ENCODE data around the gene APPL2. TPM values are rescaled to one million over a fixed set of nuclear protein-coding genes. Genes with fewer than 3 reads are reported as not detected.

Gene APPL2
- polyA plus RNA-seq, 3 donors = 6.4 to 19.8 (median 9.0) TPM

DNA sequence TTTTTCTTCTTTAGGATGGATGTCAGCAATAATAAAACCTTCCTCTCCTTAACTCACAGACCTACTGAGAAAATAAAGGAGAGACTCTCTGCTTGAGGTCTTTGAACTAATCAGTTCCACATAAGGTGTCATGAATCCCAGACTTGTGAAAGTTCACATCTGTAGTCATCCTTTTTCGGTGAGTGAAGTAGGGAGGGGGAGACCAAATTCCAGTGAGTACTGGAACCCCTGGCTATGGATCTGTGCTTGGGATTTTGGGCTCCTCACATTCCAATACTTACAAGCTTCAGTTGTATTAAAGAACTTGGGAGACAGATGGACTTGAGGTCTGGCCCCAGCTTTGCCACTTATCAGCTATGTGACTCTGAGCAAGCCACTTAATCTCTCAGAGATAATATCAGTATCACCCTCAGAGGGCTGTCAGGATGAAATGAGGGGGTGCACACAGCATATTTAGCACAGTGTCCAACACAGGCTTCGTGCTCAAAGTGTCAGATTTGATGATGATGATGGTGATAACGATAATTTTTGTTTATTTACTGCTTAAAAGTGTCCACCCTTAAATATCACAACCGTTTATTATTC is 34.8 kb upstream of the APPL2 start:
- peaks cover 0 to 3% (median 0%) of the 10 kb centered on the region in 7 donors for H3K9me3 Mint-ChIP-seq
- no peak overlapping the region for H3K4me3 ChIP-seq (replicated peaks in 1 of 3; ENCODE audit: low read depth in 2 of 3, low read length in 3 of 3)
- H3K4me2 ChIP-seq (replicated peaks; ENCODE audit: extremely low read depth, low read length, poor library complexity, severe bottlenecking) = no peak overlapping the region
- H3K27me3 Mint-ChIP-seq (ENCODE audit: low read depth in 3 of 3) = peaks cover 0 to 3% (median 3%) of the 10 kb centered on the region in 3 donors
- H3K36me3 ChIP-seq (replicated peaks in 1 of 2; ENCODE audit: control insufficient read depth in 1 of 2, insufficient read depth in 2 of 2, low read length in 2 of 2) = no peaks in the 10 kb centered on the region
- H3K4me1 ChIP-seq (ENCODE audit: control insufficient read depth in 1 of 2, insufficient read depth in 2 of 2, low read length in 2 of 2) = no peaks in the 10 kb centered on the region
- DNase-seq = no peak
- TF ChIP-seq, protein P1, sequence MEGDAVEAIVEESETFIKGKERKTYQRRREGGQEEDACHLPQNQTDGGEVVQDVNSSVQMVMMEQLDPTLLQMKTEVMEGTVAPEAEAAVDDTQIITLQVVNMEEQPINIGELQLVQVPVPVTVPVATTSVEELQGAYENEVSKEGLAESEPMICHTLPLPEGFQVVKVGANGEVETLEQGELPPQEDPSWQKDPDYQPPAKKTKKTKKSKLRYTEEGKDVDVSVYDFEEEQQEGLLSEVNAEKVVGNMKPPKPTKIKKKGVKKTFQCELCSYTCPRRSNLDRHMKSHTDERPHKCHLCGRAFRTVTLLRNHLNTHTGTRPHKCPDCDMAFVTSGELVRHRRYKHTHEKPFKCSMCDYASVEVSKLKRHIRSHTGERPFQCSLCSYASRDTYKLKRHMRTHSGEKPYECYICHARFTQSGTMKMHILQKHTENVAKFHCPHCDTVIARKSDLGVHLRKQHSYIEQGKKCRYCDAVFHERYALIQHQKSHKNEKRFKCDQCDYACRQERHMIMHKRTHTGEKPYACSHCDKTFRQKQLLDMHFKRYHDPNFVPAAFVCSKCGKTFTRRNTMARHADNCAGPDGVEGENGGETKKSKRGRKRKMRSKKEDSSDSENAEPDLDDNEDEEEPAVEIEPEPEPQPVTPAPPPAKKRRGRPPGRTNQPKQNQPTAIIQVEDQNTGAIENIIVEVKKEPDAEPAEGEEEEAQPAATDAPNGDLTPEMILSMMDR (IDR thresholded peaks at IDR 0.05) = no peak
- H2AFZ ChIP-seq (ENCODE audit: insufficient read depth, low read depth, low read length, poor library complexity, severe bottlenecking) = no peak overlapping the region
- no peak overlapping the region for H3K27ac Mint-ChIP-seq
- H3K4me1 Mint-ChIP-seq = no peaks in the 10 kb centered on the region
- H3K9ac ChIP-seq (ENCODE audit: insufficient read depth, low read length, poor library complexity, severe bottlenecking) = no peak overlapping the region
- intact Hi-C loops (cut with micrococcal nuclease) = no loop called here
- no peaks in the 10 kb centered on the region for H3K9me3 ChIP-seq (replicated peaks in 1 of 2; ENCODE audit: control insufficient read depth in 1 of 2, insufficient read depth in 1 of 2, low read length in 2 of 2)
- H3K36me3 Mint-ChIP-seq = no peaks in the 10 kb centered on the region
- no peaks in the 10 kb centered on the region for H3K27me3 ChIP-seq (ENCODE audit: control insufficient read depth in 2 of 2, insufficient read depth in 2 of 2, low read length in 2 of 2)
- WGBS (ENCODE audit: insufficient coverage) = no CpG with 5 or more reads among the region's 4 CpGs
- H3K4me3 Mint-ChIP-seq = no peak overlapping the region
- H3K79me2 ChIP-seq (ENCODE audit: insufficient read depth, low read length) = no peaks in the 10 kb centered on the region
- no peaks in the 10 kb centered on the region for H4K20me1 ChIP-seq (ENCODE audit: insufficient read depth, low read length)
- no peak overlapping the region for H3K27ac ChIP-seq (ENCODE audit: low read depth in 1 of 2, low read length in 2 of 2)

DNA sequence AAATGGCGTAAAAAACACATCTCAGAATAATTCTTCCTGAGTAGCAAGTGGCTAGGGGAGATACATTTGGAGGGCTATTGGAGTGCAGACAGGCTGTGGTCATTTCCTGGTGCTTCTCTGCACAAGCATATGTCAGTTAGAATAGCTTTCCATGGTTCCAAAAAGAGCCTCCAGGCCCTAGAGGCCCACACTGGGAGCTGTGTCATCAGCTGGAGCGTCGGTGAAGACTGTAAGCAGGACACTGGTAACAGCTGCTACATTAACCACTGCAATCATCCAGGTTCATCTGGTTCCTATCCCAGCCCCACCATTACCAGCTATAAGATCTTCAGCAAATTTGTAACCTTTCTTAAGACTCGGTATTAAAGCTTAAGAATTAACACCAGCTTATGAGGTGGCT is 31.7 kb upstream of the APPL2 start:
- no peaks in the 10 kb centered on the region for H3K79me2 ChIP-seq (ENCODE audit: insufficient read depth, low read length)
- H3K4me2 ChIP-seq (replicated peaks; ENCODE audit: extremely low read depth, low read length, poor library complexity, severe bottlenecking) = no peak overlapping the region
- no peak overlapping the region for H3K27ac ChIP-seq (ENCODE audit: low read depth in 1 of 2, low read length in 2 of 2)
- H3K27me3 ChIP-seq (ENCODE audit: control insufficient read depth in 2 of 2, insufficient read depth in 2 of 2, low read length in 2 of 2) = no peaks in the 10 kb centered on the region
- H3K4me1 ChIP-seq (ENCODE audit: control insufficient read depth in 1 of 2, insufficient read depth in 2 of 2, low read length in 2 of 2) = no peaks in the 10 kb centered on the region
- no peak overlapping the region for H3K4me3 Mint-ChIP-seq
- no peak overlapping the region for H2AFZ ChIP-seq (ENCODE audit: insufficient read depth, low read depth, low read length, poor library complexity, severe bottlenecking)
- no peak for DNase-seq
- H3K9me3 Mint-ChIP-seq = peaks cover 0 to 3% (median 0%) of the 10 kb centered on the region in 7 donors
- no peak overlapping the region for H3K9ac ChIP-seq (ENCODE audit: insufficient read depth, low read length, poor library complexity, severe bottlenecking)
- TF ChIP-seq, protein P1 (IDR thresholded peaks at IDR 0.05) = no peak
- 100% methylated on average over 2 of the region's 4 CpGs for WGBS (ENCODE audit: insufficient coverage)
- no peaks in the 10 kb centered on the region for H3K4me1 Mint-ChIP-seq
- no peaks in the 10 kb centered on the region for H3K9me3 ChIP-seq (replicated peaks in 1 of 2; ENCODE audit: control insufficient read depth in 1 of 2, insufficient read depth in 1 of 2, low read length in 2 of 2)
- H3K4me3 ChIP-seq (replicated peaks in 1 of 3; ENCODE audit: low read depth in 2 of 3, low read length in 3 of 3) = no peak overlapping the region
- H4K20me1 ChIP-seq (ENCODE audit: insufficient read depth, low read length) = no peaks in the 10 kb centered on the region
- H3K27ac Mint-ChIP-seq = no peak overlapping the region
- no peaks in the 10 kb centered on the region for H3K36me3 Mint-ChIP-seq
- H3K27me3 Mint-ChIP-seq (ENCODE audit: low read depth in 3 of 3) = peaks cover 0 to 6% (median 5%) of the 10 kb centered on the region in 3 donors
- no peaks in the 10 kb centered on the region for H3K36me3 ChIP-seq (replicated peaks in 1 of 2; ENCODE audit: control insufficient read depth in 1 of 2, insufficient read depth in 2 of 2, low read length in 2 of 2)
- intact Hi-C loops (cut with micrococcal nuclease) = no loop called here
